Measurements from ENCODE around the gene DNAJC8. TPM values are rescaled to one million over a fixed set of nuclear protein-coding genes. Genes with fewer than 3 reads are reported as not detected.

DNAJC8 gene
- total and polyA plus RNA-seq, 2 of the 8 experiments (the other 6 are each of a cell fraction or from before 2014, with no cell fraction given): 116 to 134 TPM

DNA sequence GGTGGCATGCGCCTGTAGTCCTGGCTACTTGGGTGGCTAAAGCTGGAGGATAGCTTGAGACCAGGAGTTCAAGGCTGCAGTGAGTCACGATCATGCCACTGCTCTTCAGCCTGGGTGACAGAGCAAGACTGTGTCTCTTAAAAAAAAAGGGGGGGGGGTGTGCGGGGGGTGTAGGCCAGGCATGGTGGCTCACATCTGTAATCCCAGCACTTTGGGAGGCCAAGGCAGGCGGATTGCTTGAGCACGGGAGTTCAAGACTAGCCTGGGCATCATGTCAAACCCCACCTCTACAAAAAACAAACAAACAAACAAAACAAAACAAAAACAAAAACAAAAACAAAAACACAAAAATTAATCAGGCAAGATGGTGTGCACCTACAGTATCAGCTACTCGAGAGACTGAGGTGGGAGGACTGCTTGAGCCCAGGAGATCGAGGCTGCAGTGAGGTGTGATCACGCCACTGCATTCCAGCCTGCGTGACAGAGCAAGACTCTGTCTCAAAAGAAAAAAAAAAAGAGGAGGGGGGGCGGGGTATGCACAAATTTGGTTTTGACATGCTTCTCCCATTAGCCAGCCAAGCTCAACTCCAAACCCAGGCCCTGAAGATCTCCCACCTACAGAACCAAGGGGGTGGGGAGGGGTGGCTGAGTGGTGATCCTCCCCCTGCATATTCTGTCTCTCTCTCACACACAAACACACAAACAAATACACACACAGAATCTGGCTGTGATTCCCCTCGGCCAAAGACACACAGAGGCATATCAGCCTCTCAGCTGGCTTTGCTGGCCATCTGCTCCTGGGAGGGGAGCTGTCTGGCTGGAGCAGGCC is 59.5 kb downstream of the DNAJC8 start (continued):
- TF ChIP-seq NRF1 (IDR thresholded peaks at IDR 0.05; ENCODE audit: low read depth, low read length) (no peak), HDAC2 (IDR thresholded peaks at IDR 0.05; ENCODE audit: borderline replicate concordance in 1 of 2, low read depth in 2 of 2, low read length in 2 of 2) (no peak), TBP (IDR thresholded peaks at IDR 0.05; ENCODE audit: low read depth, low read length) (no peak), JUN (IDR thresholded peaks at IDR 0.05; ENCODE audit: low read depth, low read length) (no peak)
